Activated T-cell treated with anti-CD3 and anti-CD28 coated beads, Interleukin-2, amount 50 U/mL, for 72 hours (primary cell): Measurements from ENCODE around the gene DCAKD. TPM values are rescaled to one million over a fixed set of nuclear protein-coding genes. Genes with fewer than 3 reads are reported as not detected.
"Not testable (repeated sequence)": the region's sequence is repeated elsewhere in the genome, so short reads cannot be mapped to it uniquely, and the experiment has no call there.

Experiments used
- ATAC-seq, 2 donors: fragments of 150-1000 bp; cut with Tn5 transposase; replicated peaks in 1 of 2; 2 replicates each; pipeline ENCODE4 v1.10.0; 2021; ENCODE audit warnings: moderate library complexity in 2 of 2, mild to moderate bottlenecking in 1 of 2
- DNase-seq, 2 donors: peaks; one replicate each; pipeline ENCODE4 v3.0.0; 2021 to 2022; ENCODE audit warnings: mixed read lengths in 1 of 2
- H3K27ac Mint-ChIP-seq: one replicate; pipeline ENCODE4 v1.8.0; 2022; ENCODE audit warnings: mild to moderate bottlenecking, moderate library complexity, mixed read lengths
- H3K27me3 Mint-ChIP-seq: one replicate; pipeline ENCODE4 v1.8.0; 2022; ENCODE audit warnings: low read depth, mixed read lengths
- H3K36me3 Mint-ChIP-seq, 2 donors: one replicate each; pipeline ENCODE4 v1.8.0; 2022; ENCODE audit warnings: mixed read lengths in 2 of 2, mild to moderate bottlenecking in 1 of 2; ENCODE audit not compliant: insufficient read depth in 2 of 2
- H3K4me1 Mint-ChIP-seq: one replicate; pipeline ENCODE4 v1.8.0; 2022; ENCODE audit warnings: low read depth, mixed read lengths
- H3K4me3 Mint-ChIP-seq, 2 donors: one replicate each; pipeline ENCODE4 v1.8.0; 2022; ENCODE audit warnings: mild to moderate bottlenecking in 2 of 2, mixed read lengths in 2 of 2, moderate library complexity in 2 of 2
- H3K9me3 Mint-ChIP-seq, 2 donors: one replicate each; pipeline ENCODE4 v1.8.0; 2022; ENCODE audit warnings: mixed read lengths in 2 of 2
- total RNA-seq, 2 donors: library from RNA; stranded (reverse); gene quantifications; one replicate each; pipeline ENCODE4 v1.2.3, GENCODE V29; 2022

DCAKD gene
- total RNA-seq, 2 donors from 2014 or later: 42.0 to 59.2 TPM

- peak; percentile 57 to 60 for DNase-seq
- H3K4me3 Mint-ChIP-seq: peak overlapping the region; percentile 73 to 86
- peak; percentile 33 to 45 for ATAC-seq
- H3K4me1 Mint-ChIP-seq: peaks cover 63% of the 10 kb centered on the region
- H3K27ac Mint-ChIP-seq: peak overlapping the region; percentile 91
- H3K9me3 Mint-ChIP-seq: no peaks in the 10 kb centered on the region
- H3K36me3 Mint-ChIP-seq: peaks cover 5 to 10% of the 10 kb centered on the region in 2 donors
- H3K27me3 Mint-ChIP-seq: no peaks in the 10 kb centered on the region
These were observed 780 bp upstream of the DCAKD start for GRCh38 chr17:45052052-45052772.

- not testable (repeated sequence) for H3K9me3 Mint-ChIP-seq, H3K27me3 Mint-ChIP-seq, ATAC-seq, H3K27ac Mint-ChIP-seq, DNase-seq
- peaks cover 63% of the 10 kb centered on the region for H3K4me1 Mint-ChIP-seq
- peak overlapping the region; percentile 73 to 86 for H3K4me3 Mint-ChIP-seq
- peaks cover 5 to 10% of the 10 kb centered on the region in 2 donors for H3K36me3 Mint-ChIP-seq
These were observed 254 bp upstream of the DCAKD start for GRCh38 chr17:45051720-45052051.

DNA sequence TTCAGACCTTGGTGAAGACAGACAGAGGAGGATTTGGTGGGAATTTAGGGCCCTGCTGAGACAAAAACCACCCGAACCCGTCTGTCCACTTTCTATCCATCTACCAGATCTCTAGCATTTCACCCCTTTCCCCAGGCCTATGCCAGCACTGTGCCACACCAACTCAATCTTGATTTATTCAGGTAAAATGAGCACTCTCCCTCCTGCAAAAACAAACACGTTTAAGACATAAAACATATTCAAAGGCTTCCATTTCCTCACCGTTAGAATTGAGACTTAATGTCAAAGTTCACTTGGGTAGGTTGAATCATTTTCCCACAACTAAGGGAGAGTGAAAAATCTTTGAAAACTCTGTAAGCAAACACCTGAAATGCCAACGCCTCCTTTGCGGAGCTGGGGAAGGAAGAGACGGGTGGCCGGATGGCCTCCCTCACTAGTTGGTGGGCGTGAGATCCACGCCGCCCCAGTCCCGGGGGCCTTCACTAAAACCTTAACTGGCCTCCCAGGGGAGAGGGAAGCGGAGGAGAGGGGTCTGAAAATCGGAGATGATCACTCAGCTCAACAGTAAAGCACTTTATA is 862 bp downstream of the DCAKD start:
- H3K27ac Mint-ChIP-seq: peak overlapping the region; percentile 98
- H3K36me3 Mint-ChIP-seq: peaks cover 5 to 12% of the 10 kb centered on the region in 2 donors
- ATAC-seq (peak; percentile 8 to 29), DNase-seq (peak; percentile 48 to 52)
- peaks cover 64% of the 10 kb centered on the region for H3K4me1 Mint-ChIP-seq
- H3K9me3 Mint-ChIP-seq: no peaks in the 10 kb centered on the region
- H3K27me3 Mint-ChIP-seq: no peaks in the 10 kb centered on the region
- peak overlapping the region; percentile 94 to 98 for H3K4me3 Mint-ChIP-seq

DNA sequence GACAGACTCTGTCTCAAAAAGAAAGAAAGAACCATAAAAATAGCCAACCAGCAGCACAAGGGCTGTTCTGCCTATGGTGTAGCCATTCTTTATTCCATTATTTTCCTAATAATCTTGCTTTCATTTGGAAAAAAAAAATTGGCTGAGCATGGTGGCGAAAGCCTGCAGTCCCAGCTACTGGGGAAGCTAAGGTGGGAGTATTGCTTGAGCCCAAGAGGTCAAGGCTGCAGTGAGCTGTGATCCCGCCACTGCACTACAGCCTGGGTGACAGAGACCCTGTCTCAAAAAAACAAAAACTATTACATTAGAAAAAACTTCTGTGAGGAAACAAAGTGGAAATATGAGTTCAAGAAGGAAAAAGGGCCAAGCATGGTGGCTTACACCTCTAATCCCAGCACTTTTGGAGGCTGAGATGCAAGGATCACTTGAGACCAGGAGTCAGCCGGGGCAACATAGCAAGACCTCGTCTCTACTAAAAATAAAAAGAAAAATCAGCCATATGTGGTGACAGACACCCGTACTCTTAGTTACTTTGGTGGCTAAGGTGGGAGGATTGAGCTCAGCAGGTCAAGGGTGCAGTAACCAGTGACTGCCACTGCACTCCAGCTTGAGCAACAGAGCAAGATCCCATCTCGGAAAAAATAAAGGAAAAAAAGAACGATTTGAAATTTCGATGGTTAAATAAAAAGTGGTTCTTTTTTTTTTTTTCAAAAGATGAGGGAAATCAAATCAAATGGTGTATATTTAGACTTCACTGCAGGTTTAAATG is 2.5 kb downstream of the DCAKD start:
- no peak for DNase-seq
- Mint-ChIP-seq H3K27ac (peak overlapping the region; percentile 73), H3K36me3 (peaks cover 7 to 12% of the 10 kb centered on the region in 2 donors), H3K27me3 (no peaks in the 10 kb centered on the region), H3K4me1 (peaks cover 56% of the 10 kb centered on the region), H3K9me3 (no peaks in the 10 kb centered on the region), H3K4me3 (peak overlapping the region; percentile 94 to 98)
- no peak for ATAC-seq

DNA sequence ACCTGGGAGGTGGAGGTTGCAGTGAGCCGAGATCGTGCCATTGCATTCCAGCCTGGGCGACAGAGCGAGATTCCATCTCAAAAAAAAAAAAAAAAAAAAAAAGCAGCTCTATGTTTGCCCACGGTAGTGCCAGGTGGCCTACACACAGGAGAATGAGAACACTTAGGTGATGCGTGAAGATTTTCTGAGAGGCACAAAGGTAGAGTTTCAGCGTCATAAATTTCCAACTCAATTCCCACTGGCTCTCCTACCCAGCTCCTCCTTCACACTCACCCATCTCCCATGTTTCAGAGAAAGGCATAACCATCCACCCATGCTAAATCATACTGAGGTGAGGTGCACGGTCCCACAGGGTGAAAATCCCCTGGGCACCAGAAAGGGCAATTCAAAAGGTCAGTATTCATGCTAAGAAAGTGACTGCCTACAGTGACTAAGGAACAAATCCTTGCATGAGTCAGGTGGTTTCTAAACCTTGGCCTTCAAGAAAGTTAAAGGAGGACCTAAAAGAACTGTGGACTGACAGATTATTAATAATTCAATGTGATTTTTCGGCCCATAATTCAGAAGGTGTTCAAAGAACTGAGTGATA is 4.8 kb downstream of the DCAKD start:
- peaks cover 9 to 12% of the 10 kb centered on the region in 2 donors for H3K36me3 Mint-ChIP-seq
- no peak overlapping the region for H3K4me3 Mint-ChIP-seq
- DNase-seq (no peak), ATAC-seq (peak in 1 of 2 donors; percentile 19)
- no peaks in the 10 kb centered on the region for H3K27me3 Mint-ChIP-seq
- H3K9me3 Mint-ChIP-seq: no peaks in the 10 kb centered on the region
- H3K4me1 Mint-ChIP-seq: peaks cover 72% of the 10 kb centered on the region
- H3K27ac Mint-ChIP-seq: no peak overlapping the region

DNA sequence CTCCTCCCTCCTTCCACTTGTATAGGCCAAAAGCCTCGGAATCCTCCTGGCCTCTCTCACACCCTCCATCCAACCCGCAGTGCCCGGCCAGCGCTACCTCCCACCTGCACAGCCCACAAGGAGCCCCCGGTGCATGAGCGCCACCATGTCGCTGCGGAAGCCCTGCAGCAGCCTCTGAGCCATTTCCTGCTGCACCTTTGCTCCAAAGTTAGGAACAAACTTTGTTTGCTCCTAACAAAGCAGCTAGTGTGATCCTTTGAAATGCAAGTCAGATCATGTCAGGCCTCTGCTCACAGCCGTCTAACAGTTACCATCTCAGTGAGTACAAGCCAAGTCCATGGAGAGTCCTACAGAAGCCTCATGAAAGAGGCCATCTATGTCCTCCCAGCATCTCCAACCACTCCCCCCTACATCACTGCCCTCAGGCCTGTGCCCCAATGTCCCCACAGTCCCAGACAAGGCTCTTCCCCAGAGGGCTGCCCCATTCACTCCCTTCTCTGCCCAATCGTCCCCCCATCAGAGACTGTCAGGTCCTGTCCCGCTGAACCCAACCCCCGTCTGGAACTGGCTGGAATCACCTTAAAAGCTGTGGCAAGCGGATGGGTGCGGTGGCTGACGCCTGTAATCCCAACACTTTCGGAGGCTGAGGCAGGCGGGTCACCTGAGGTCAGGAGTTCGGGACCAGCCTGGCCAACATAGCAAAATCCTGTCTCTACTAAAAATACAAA is 7.5 kb downstream of the DCAKD start:
- ATAC-seq (no peak), DNase-seq (no peak)
- Mint-ChIP-seq H3K27me3 (no peaks in the 10 kb centered on the region), H3K9me3 (no peaks in the 10 kb centered on the region), H3K4me1 (peaks cover 59% of the 10 kb centered on the region), H3K27ac (peak overlapping the region; percentile 1), H3K4me3 (no peak overlapping the region), H3K36me3 (peaks cover 2 to 4% of the 10 kb centered on the region in 2 donors)

GRCh38 chr17:45042346-45043120 is 8.9 kb downstream of the DCAKD start:
- Mint-ChIP-seq H3K27me3 (no peaks in the 10 kb centered on the region), H3K4me3 (no peak overlapping the region), H3K9me3 (no peaks in the 10 kb centered on the region), H3K4me1 (peaks cover 47% of the 10 kb centered on the region), H3K27ac (peak overlapping the region; percentile 54), H3K36me3 (peaks cover 2 to 4% of the 10 kb centered on the region in 2 donors)
- no peak for DNase-seq
- no peak for ATAC-seq

DNA sequence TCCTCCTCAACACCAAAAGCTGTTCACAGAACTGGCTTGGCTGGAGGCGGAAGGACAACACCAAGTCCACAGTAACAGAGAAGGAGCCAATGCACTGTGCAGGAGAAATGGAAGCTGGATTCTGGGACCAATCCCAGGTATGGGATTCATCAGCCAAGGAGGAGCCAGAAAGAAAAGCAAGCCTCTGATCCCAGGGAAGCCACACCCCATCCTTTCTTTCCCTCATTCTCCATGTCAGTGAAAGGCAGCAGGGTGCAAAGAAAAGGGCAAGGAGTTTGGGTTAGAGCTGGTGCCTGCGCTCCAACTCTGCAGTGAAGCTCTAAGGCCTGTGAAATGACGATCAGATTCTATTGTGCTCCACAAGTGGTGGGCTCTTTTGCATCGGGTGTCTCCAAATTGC is 11.0 kb downstream of the DCAKD start:
- Mint-ChIP-seq H3K9me3 (no peaks in the 10 kb centered on the region), H3K4me1 (peaks cover 31% of the 10 kb centered on the region), H3K27me3 (no peaks in the 10 kb centered on the region), H3K36me3 (peaks cover 0 to 4% of the 10 kb centered on the region in 2 donors), H3K4me3 (no peak overlapping the region), H3K27ac (no peak overlapping the region)
- no peak for ATAC-seq
- DNase-seq: no peak

DNA sequence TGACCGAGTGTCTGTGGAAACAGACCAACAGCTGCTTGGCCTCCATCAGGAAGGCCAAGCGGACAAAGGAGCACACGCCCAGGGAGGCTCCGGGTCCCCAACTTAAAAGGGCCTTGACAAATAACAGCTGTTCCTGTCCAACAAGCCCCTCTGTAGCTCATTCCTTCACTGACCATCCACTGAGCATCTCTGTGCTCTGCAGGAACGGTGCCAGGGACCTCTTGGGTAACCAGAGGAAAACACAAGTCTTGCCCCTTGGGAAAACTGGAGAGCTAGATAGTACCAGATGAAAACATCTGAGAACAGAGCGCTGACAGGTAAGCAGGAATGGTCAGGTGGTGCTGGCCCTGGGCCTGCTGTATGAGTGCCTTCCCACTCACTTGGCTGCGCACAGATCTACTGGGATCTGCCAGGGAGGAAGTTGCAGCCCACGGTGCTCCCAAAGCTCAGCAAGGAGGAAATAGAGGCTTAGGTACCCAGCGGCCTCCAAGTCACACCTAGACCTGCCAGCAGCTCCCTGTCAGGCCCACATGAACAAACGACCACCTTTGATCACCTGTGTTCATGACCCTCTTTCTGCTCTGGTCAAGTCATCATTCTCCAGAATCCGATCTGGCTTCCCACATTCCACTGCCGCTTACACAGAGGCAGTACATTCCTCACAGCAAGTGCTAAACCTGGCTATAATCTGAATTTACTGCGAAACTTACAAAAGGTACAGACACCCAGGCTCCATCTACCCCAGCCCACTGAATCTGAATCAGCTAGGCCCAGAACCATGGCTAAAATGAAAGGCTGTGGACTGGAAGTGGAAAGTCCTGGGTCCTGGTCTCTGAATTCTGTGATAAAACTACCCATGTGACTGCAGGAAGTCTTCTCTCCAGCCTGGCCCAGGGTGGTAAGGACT is 12.5 kb downstream of the DCAKD start:
- DNase-seq (no peak), ATAC-seq (no peak)
- Mint-ChIP-seq H3K4me3 (no peak overlapping the region), H3K36me3 (peaks cover 2 to 5% of the 10 kb centered on the region in 2 donors), H3K9me3 (no peaks in the 10 kb centered on the region), H3K27ac (no peak overlapping the region), H3K27me3 (no peaks in the 10 kb centered on the region), H3K4me1 (peaks cover 27% of the 10 kb centered on the region)

GRCh38 chr17:45036691-45037090 is 14.7 kb downstream of the DCAKD start:
- Mint-ChIP-seq H3K4me1 (peaks cover 5% of the 10 kb centered on the region), H3K4me3 (no peak overlapping the region), H3K27ac (no peak overlapping the region), H3K9me3 (no peaks in the 10 kb centered on the region), H3K27me3 (no peaks in the 10 kb centered on the region), H3K36me3 (peaks cover 2 to 8% of the 10 kb centered on the region in 2 donors)
- DNase-seq (no peak), ATAC-seq (no peak)

DNA sequence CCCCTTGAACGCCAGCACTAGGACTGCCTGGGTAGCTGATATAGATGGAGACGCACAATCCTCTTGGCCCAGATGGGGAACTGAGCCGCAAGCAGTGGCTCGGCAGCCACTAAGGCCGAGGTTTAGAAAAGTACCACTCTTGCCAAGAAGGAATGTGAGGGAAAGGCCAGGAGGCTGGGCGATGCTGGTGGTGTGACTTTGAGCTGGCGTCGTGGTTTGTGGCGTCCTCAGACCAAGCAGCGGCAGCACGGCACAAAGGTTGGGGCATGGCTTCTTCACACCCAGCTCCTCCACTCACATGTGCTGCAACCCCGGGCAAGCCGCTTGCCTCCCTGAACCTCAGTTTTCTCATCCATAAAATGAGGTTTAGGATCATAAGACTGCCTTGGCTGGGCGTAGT is 15.6 kb downstream of the DCAKD start:
- H3K4me1 Mint-ChIP-seq: peaks cover 5% of the 10 kb centered on the region
- ATAC-seq (no peak), DNase-seq (no peak)
- H3K9me3 Mint-ChIP-seq: no peaks in the 10 kb centered on the region
- peaks cover 2 to 8% of the 10 kb centered on the region in 2 donors for H3K36me3 Mint-ChIP-seq
- H3K27me3 Mint-ChIP-seq: no peaks in the 10 kb centered on the region
- H3K4me3 Mint-ChIP-seq: no peak overlapping the region
- no peak overlapping the region for H3K27ac Mint-ChIP-seq
